ENCODE results near the gene NBPF26.
"Not testable (repeated sequence)": the region's sequence is repeated elsewhere in the genome, so short reads cannot be mapped to it uniquely, and the experiment has no call there.

The NBPF26 gene

DNA sequence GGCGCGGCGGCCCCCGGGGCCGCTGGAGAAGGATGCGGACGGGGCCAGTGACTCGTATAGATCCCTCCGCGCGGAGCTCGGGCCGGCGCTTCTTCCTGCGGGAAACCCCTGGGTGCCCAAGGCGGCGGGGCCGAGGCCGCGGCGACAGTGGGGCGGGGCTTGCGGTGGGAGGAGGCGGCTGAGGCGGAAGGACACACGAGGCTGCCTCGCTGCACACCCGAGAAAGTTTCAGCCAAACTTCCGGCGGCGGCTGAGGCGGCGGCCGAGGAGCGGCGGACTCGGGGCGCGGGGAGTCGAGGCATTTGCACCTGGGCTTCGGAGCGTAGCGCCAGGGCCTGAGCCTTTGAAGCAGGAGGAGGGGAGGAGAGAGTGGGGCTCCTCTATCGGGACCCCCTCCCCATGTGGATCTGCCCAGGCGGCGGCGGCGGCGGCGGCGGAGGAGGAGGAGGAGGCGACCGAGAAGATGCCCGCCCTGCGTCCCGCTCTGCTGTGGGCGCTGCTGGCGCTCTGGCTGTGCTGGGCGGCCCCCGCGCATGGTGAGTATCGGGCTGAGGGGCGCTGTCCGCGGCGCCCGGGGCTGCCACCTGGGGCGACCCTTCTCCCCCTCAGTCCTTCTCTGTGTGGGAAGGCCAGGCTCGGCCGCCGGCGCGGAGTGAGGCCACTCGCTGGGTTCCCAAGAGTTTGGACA, at the start of gene NBPF26:
Gene NBPF26 (plus strand): TSS at position 231 of the 688 bp plus-strand sequence.
- H3K27ac ChIP-seq: peak within 1 kb of the TSS in 1 of 2 donors; percentile 94
- not testable (repeated sequence) for H3K4me3 ChIP-seq; DNase-seq (ENCODE audit: low spot score)

DNA sequence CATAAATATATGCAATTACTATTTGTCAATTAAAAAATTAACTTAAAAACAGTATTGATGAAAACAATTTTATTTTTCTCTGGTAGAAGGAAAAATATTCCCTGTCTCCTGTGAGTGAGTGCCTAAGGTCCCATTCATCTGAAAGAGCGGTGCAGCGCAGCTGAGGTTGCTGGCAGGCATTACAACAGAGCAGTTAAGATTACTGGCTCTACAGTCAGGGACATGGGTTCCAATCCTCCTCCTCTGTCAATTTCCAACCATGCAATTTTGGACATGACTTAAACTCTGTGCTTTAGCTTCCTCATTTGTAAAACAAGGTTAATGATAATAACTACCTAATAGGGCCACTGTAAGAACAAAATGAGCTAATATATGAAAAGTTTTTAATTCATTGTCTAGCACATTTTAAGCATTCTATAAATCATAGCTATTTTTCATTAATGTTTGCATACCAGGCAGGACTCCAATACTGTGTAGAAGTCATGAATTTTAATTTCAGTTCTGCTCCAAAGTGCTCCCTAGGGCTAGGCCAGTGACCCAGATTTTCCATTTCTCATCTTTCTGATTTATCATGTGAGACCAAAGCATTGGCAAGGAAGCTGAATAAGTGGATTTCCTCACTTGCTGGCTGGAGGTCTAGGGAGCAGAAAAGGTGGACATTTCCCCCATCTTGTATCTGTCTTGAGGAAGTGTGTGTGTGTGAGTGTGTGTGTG, 43.5 kb upstream of the NBPF26 start:
- not testable (repeated sequence) for H3K4me3 ChIP-seq; DNase-seq (ENCODE audit: low spot score); H3K27ac ChIP-seq

DNA sequence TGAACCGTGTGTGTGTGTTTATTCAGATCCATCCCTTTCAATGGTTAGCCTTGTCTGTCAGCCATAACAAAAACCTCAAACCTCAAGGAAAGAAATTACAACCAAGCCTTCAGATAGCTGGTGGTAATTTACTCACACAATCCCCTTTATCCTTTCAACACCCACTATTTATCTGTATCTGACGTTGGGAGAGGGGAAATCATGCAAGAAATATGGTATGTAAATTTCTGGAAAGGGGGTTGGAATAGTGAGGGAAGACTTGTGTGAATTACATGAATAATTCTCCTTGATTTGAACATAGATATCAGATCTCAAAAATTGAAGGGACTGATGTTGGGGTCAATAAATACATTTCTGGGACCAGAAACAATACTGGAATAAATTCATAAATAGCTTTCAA, 42.8 kb upstream of the NBPF26 start:
- DNase-seq (ENCODE audit: low spot score); H3K4me3 ChIP-seq: not testable (repeated sequence)

DNA sequence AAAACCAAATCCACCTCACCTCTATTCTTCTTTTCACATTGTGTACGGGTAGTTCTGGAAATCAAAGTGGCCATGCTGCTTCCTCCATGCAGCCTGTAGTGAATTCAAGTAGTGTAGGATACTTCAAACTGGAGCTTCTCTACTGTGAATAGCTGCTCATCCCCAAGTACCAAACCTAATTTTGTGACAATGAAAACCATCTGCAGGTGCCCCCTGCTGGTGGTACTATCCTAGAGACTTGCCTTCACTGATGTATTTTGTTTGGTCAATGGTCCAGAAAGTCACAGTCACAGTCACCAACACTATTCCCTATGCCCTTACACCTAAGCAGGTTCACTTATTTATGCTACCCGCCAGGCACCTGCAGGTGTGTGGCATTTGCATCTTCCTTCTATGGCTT, 39.3 kb upstream of the NBPF26 start:
- H3K4me3 ChIP-seq; H3K27ac ChIP-seq; DNase-seq (ENCODE audit: low spot score): not testable (repeated sequence)

More for the DNA sequence above, 42.8 kb upstream of the NBPF26 start:
- H3K27ac ChIP-seq: not testable (repeated sequence)

DNA sequence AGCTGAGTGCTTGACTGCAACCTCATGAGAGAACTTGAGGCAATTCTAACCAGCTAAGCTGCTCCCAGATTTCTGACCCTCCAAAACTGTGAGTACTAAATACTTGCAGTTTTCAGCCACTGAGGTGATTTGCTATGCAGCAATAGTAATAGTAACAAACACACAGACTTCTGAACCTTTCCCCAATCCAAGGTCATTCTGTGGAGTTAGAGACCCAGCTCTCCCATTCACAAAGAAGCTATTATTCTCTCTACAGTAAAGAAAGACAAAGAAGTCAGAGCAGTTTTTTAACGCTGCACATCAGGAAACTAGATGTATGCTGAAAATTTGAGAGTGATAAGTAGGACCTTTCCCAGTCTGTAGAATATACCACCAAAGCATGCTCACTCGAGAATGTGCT, 38.1 kb upstream of the NBPF26 start:
- not testable (repeated sequence) for DNase-seq (ENCODE audit: low spot score); H3K4me3 ChIP-seq; H3K27ac ChIP-seq

DNA sequence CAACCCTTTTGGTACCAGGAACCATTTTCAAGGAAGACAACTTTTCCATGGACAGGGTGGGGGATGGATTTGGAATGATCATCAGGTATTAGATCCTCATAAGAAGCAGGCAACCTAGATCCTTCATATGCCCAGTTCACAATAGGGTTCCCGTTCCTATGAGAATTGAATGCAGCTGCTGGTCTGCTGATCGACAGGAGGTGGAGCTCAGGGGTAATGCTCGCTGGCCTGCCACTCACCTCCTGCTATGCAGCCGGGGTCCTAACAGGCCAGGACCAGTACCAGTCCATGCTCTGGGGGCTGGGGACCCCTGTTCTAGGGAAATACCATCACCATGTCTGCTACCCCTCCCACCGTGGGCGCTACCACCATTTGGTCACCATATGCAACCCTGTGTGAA, 36.5 kb upstream of the NBPF26 start:
- H3K4me3 ChIP-seq; DNase-seq (ENCODE audit: low spot score); H3K27ac ChIP-seq: not testable (repeated sequence)

DNA sequence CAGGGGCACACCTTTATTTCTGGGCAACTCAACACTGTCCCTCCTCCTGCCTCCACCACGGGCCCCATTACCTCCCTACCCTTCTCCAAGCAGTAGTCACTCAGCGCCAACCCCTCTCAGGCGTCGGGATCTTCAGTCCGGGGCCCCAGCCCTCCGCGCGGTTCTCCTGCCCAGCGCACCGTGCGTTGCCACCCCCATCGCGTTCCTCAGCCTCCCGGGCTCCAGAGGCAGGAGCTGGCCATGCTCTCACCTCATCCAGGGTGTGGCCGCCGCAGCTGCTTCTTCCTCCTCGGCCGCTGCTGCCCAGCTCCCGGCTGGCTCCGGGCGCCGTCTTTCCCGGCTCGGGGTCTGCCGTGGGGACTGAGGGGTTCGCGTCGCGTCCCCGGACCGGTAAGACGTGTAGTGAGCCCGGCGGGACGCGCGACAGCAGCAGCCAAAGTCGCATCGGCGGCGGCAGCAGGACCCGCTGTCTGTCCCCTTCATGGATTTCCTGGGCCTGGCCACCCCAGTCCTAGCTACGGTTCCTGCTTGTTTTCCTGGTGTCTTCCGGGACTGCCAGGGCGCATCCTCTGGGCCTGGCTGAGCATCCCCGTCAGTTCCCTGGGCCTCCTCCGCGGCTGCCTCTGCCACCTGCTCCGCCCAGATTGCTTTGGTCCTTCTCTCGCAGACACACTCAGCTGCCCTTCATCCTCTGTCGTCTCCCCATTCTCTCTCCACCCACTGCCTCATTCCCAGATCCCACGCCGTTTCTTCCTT, 22.8 kb upstream of the NBPF26 start:
- not testable (repeated sequence) for H3K27ac ChIP-seq; H3K4me3 ChIP-seq; DNase-seq (ENCODE audit: low spot score)

DNA sequence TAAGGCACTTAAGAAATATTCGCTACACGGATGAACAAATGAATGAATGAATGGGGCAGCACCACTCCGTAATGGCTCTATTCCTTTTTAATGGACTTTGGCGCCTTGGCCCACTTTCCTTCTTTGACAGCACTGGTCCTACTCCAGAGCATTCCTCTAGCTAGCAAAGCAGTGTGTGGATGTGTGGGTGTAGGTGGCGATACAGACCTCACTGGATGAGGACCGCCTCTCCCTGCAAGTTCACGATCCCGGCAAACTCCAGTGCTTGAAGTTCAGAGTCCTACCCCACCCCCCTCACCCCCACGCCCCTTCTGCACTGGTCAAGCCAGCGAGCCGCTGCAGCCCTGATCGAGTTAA, 409 bp upstream of the NBPF26 start:
- not testable (repeated sequence) for DNase-seq (ENCODE audit: low spot score); H3K4me3 ChIP-seq

DNA sequence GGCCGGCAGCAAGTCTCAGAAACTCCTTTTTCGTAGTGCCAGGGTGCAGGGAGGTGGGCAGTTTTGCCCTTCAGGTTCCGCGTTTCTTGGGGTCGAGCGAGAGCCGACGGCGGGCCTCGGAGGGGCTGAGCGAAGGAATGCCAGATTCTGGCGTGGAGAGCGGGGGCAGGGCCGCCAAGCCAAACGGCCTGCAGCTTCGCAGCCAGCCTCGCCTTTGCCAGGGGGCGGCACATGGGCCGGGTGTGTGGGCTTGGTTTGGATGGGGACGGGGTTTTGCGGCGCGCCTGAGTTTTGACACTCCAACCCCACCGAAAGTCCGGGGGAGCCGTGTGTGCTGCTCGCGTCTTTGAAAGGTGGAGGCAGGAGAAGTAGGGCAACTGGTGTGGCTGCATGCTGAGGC, 762 bp downstream of the NBPF26 start:
- DNase-seq (ENCODE audit: low spot score); H3K4me3 ChIP-seq: not testable (repeated sequence)
- H3K27ac ChIP-seq: peak overlapping the region in 1 of 2 donors; percentile 94

More for the DNA sequence above, 409 bp upstream of the NBPF26 start:
- H3K27ac ChIP-seq: not testable (repeated sequence)

DNA sequence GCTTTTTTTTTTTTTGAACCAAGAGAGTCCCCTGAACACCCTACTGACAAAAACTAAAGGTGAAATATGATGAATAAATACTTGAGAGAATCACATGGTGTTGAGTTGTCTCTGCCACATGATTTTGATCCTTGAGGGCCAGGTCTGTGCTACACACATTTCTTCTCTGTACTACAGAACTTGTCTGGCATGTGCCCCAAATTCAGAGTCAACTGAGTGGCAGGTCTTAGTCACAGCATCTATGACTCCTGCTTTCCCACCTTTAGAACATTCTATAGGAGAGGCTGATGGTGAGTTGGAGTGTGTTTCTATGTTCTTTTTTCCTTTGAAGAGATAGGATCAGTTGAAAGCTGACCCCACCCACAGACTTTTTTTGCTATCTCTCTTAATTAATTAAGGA, 5.1 kb downstream of the NBPF26 start:
- not testable (repeated sequence) for DNase-seq (ENCODE audit: low spot score); H3K4me3 ChIP-seq

DNA sequence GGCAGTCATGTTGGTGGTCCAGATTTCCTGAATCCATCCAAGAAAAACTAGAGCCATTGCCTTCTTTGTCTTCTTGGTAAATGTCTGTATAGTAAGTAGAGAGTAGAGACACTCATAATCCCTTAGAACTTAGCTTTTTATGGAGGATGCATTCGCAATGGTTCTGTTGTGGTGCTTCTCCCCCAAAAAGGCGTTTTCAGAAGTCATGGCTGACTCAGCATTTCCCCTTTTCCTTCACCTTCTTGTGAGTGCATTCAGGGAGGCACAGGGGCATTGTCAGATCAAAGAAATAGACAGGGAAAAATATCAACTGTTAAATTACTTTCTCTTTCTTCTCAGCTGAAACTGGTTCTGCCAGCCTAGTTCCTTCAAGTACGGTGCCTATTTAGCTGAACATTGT, 45.3 kb downstream of the NBPF26 start:
- H3K27ac ChIP-seq; H3K4me3 ChIP-seq; DNase-seq (ENCODE audit: low spot score): not testable (repeated sequence)

More for the DNA sequence above, 5.1 kb downstream of the NBPF26 start:
- H3K27ac ChIP-seq: not testable (repeated sequence)

DNA sequence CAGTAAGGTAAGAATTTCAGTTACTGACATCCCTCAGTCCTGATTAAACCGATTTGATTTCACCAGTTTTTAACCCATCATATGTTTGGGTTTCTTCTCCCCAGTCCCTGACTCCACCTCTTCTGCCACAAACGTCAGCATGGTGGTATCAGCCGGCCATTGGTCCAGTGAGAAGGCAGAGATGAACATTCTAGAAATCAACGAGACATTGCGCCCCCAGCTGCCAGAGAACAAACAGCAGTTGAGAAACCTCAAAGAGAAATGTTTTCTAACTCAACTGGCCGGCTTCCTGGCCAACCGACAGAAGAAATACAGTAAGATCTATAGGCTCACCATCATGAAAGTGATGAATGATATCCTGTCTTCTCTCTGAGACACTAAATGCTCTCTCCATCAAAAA, 81.7 kb downstream of the NBPF26 start:
- H3K27ac ChIP-seq; DNase-seq (ENCODE audit: low spot score); H3K4me3 ChIP-seq: not testable (repeated sequence)

DNA sequence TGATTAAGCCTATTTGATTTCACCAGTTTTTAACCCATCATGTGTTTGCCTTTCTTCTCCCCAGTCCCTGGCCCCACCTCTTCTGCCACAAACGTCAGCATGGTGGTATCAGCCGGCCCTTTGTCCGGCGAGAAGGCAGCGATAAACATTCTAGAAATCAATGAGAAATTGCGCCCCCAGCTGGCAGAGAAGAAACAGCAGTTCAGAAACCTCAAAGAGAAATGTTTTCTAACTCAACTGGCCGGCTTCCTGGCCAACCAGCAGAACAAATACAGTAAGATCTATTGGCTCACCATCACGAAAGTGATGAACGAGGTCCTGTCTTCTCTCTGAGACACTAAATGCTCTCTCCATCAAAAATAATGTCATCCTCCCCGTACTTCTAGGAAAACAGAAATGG, 88.1 kb downstream of the NBPF26 start:
- not testable (repeated sequence) for DNase-seq (ENCODE audit: low spot score); H3K27ac ChIP-seq; H3K4me3 ChIP-seq
- TF ChIP-seq, protein P1, sequence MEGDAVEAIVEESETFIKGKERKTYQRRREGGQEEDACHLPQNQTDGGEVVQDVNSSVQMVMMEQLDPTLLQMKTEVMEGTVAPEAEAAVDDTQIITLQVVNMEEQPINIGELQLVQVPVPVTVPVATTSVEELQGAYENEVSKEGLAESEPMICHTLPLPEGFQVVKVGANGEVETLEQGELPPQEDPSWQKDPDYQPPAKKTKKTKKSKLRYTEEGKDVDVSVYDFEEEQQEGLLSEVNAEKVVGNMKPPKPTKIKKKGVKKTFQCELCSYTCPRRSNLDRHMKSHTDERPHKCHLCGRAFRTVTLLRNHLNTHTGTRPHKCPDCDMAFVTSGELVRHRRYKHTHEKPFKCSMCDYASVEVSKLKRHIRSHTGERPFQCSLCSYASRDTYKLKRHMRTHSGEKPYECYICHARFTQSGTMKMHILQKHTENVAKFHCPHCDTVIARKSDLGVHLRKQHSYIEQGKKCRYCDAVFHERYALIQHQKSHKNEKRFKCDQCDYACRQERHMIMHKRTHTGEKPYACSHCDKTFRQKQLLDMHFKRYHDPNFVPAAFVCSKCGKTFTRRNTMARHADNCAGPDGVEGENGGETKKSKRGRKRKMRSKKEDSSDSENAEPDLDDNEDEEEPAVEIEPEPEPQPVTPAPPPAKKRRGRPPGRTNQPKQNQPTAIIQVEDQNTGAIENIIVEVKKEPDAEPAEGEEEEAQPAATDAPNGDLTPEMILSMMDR (IDR thresholded peaks at IDR 0.05): peak; percentile 44

DNA sequence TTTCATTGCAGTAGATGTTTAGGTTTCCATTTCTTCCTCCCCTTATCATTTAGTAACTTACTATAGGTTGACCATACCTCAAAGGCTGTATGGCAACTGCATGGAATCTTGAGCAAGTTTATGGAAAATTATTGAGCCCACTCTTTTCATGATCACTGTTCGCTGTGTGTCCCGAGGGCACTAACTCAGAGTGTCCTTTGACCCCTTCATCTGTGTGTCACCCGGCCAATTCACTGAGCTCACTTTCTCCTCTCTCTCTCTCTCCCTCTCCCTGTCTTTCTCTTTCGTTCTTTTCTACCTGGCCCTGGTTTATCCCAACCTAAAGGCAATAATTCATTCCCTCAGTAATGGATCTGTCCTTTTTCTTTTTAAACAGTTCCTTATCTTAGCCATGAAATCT, 101.3 kb downstream of the NBPF26 start:
- not testable (repeated sequence) for H3K4me3 ChIP-seq; H3K27ac ChIP-seq; DNase-seq (ENCODE audit: low spot score)

DNA sequence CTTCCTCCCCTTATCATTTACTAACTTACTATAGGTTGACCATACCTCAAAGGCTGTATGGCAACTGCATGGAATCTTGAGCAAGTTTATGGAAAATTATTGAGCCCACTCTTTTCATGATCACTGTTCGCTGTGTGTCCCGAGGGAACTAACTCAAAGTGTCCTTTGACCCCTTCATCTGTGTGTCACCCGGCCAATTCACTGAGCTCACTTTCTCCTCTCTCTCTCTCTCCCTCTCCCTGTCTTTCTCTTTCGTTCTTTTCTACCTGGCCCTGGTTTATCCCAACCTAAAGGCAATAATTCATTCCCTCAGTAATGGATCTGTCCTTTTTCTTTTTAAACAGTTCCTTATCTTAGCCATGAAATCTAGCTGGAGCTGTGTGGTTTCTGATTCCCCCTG, 102.9 kb downstream of the NBPF26 start:
- not testable (repeated sequence) for H3K27ac ChIP-seq; H3K4me3 ChIP-seq; DNase-seq (ENCODE audit: low spot score)

DNA sequence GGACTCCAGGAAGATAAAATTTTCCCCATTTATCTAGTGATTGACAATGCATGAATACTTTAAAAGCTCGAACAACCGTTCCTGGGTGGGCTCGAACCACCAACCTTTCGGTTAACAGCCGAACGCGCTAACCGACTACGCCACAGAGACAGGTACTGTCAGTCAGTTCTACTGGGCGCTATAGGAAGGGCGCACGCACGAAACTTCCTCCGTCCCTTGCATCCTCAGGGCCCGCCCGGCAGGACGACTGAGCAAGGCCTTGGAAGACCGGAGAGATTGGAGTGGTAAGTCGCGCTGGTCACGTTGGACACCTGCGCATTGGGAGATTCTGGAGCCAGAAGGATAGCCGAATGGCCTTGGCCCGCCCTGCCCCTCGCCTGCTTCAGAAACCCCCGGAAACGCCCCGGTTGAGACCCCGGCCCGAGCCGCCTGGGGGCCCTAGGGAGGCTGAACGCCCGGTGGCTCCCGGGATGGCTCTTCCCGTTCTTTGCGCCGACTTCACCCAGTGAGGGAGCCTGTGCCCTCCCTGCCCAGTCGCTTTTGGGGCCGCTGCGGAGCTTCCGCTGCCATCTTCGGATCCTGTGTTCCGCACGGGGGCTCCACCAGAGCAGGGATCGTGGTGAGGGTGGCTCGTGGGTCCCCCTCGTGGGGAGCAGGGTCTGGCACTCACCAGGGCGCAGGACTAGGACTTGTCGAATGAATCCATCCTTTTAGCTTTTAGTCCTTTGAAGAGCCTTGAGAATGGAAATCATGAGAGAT, 120.6 kb downstream of the NBPF26 start:
- H3K4me3 ChIP-seq; DNase-seq (ENCODE audit: low spot score): not testable (repeated sequence)
- peak overlapping the region in 1 of 2 donors; percentile 75 for H3K27ac ChIP-seq

DNA sequence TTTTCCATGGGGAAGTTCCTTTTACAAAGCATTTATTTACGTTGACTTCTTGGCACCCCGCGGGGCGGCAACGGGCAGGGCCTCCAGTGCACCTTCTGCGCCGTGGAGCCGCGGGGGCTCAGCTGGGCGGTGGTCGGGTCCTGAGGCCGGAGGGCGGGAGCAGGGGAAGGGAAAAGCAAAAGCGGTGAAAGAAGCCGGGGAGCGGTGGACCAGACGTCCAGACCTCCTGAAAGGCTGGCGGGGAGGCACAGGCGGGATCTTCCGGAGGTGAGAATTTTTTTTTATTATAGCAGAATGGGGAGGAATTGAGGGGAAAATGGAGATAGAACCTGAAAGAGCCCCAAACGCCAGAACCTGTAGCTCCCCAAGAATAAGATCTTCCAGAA, 121.2 kb downstream of the NBPF26 start:
- H3K27ac ChIP-seq: peak overlapping the region in 1 of 2 donors; percentile 75
- not testable (repeated sequence) for H3K4me3 ChIP-seq

More for the DNA sequence above, 121.2 kb downstream of the NBPF26 start:
- DNase-seq (ENCODE audit: low spot score): not testable (repeated sequence)
